PC-9 (cell line): Measurements from ENCODE around the gene TSHZ2.

Experiments
- CTCF ChIP-seq: fragments of 200-600 bp; sonication (generic); conservative IDR thresholded peaks from 2 replicates; pipeline ENCODE4 v1.6.1; 2017; ENCODE audit warnings: mixed run types, antibody characterized with exemption, mild to moderate bottlenecking, moderate library complexity
- EZH2 ChIP-seq: fragments of 200-600 bp; sonication (generic); IDR thresholded peaks from 2 replicates; pipeline ENCODE4 v1.8.0; 2017; ENCODE audit warnings: antibody characterized with exemption, low read depth

GRCh38 chr20:53243152-53243551 is 271.0 kb downstream of the TSHZ2 start:
- TF ChIP-seq CTCF: no peak
- no peak for TF ChIP-seq EZH2
